NCI-H446 (cell line): ENCODE measurements around the gene TMEM25.
"Not testable (repeated sequence)": the region's sequence is repeated elsewhere in the genome, so short reads cannot be mapped to it uniquely, and the experiment has no call there.

ENCODE experiments used
- DNase-seq, 2 experiments: peaks; one replicate each; lab custom pipeline; 2025; lab: John Stamatoyannopoulos, UW

The TMEM25 gene

GRCh38 chr11:118530683-118531596 lies at the start of gene TMEM25:
Gene TMEM25 (plus strand): TSS chr11:118531192. CDS start chr11:118531802, 610 bp downstream.
- DNase-seq: peak in 1 of 2 experiments; percentile 62

GRCh38 chr11:118481238-118481637 lies 49.8 kb upstream of the TMEM25 start:
- DNase-seq: not testable (repeated sequence)

GRCh38 chr11:118484405-118484804 lies 46.6 kb upstream of the TMEM25 start:
- no peak for DNase-seq

GRCh38 chr11:118485273-118485672 lies 45.7 kb upstream of the TMEM25 start:
- no peak for DNase-seq

GRCh38 chr11:118488480-118489109 lies 42.4 kb upstream of the TMEM25 start:
- DNase-seq: peak; percentile 68 to 74

GRCh38 chr11:118491041-118491440 lies 40.0 kb upstream of the TMEM25 start:
- DNase-seq: no peak

GRCh38 chr11:118497831-118498230 lies 33.2 kb upstream of the TMEM25 start:
- no peak for DNase-seq

GRCh38 chr11:118503216-118503615 lies 27.8 kb upstream of the TMEM25 start:
- DNase-seq: no peak

- DNase-seq: no peak
Measured at GRCh38 chr11:118511601-118512000, 19.4 kb upstream of the TMEM25 start.

GRCh38 chr11:118514103-118514502 lies 16.9 kb upstream of the TMEM25 start:
- DNase-seq: no peak

GRCh38 chr11:118519549-118519948 lies 11.4 kb upstream of the TMEM25 start:
- no peak for DNase-seq

- DNase-seq: no peak
Measured at GRCh38 chr11:118521892-118522311, 9.1 kb upstream of the TMEM25 start.

- DNase-seq: peak in 1 of 2 experiments; percentile 17
Measured at GRCh38 chr11:118522571-118523072, 8.4 kb upstream of the TMEM25 start.

- no peak for DNase-seq
Measured at GRCh38 chr11:118524356-118524755, 6.6 kb upstream of the TMEM25 start.

- no peak for DNase-seq
Measured at GRCh38 chr11:118524757-118525470, 6.1 kb upstream of the TMEM25 start.

GRCh38 chr11:118526688-118527087 lies 4.3 kb upstream of the TMEM25 start:
- DNase-seq: no peak

GRCh38 chr11:118527109-118527508 lies 3.9 kb upstream of the TMEM25 start, which contains the start of gene TTC36:
Gene TTC36 (plus strand): TSS chr11:118527474. CDS start chr11:118527495, 21 bp downstream.
- no peak for DNase-seq

GRCh38 chr11:118528511-118528910 lies 2.5 kb upstream of the TMEM25 start:
- no peak for DNase-seq

- DNase-seq: no peak
Measured at GRCh38 chr11:118529584-118530175, 1.3 kb upstream of the TMEM25 start.

- DNase-seq: no peak
Measured at GRCh38 chr11:118530180-118530682, 761 bp upstream of the TMEM25 start.

GRCh38 chr11:118531597-118532084 lies 649 bp downstream of the TMEM25 start:
- DNase-seq: no peak
